Measurements from ENCODE around the gene SLC25A42. TPM values are rescaled to one million over a fixed set of nuclear protein-coding genes. Genes with fewer than 3 reads are reported as not detected.

Gene SLC25A42
- total RNA-seq, 1 donor from 2014 or later: 2.8 TPM

GRCh38 chr19:19137556-19138108 lies 73.8 kb downstream of the SLC25A42 start:
- Histone ChIP-seq H3K36me3 (ENCODE audit: control insufficient read depth, insufficient read depth, low read length) (no peaks in the 10 kb centered on the region), H3K4me3 (ENCODE audit: low read depth, low read length) (peak overlapping the region; percentile 89), H3K27me3 (ENCODE audit: control insufficient read depth, insufficient read depth, low read length) (peaks cover 10% of the 10 kb centered on the region)
- no peak for DNase-seq (ENCODE audit: low read depth)
- no peak for TF ChIP-seq CTCF (IDR thresholded peaks at IDR 0.05; ENCODE audit: insufficient read depth, low read length, poor library complexity, severe bottlenecking)

- peak; percentile 92 for DNase-seq (ENCODE audit: low read depth)
- TF ChIP-seq CTCF (IDR thresholded peaks at IDR 0.05; ENCODE audit: insufficient read depth, low read length, poor library complexity, severe bottlenecking): no peak
- H3K4me3 ChIP-seq (ENCODE audit: low read depth, low read length): peak within 1 kb of the TSS; percentile 89
- H3K27me3 ChIP-seq (ENCODE audit: control insufficient read depth, insufficient read depth, low read length): peaks cover 10% of the 10 kb centered on the region
- H3K36me3 ChIP-seq (ENCODE audit: control insufficient read depth, insufficient read depth, low read length): no peaks in the 10 kb centered on the region
Observed at GRCh38 chr19:19138109-19138981, 74.6 kb downstream of the SLC25A42 start, which contains the start of gene TMEM161A. Gene TMEM161A, minus strand, starts transcription at chr19:19138478. Its CDS starts 50 bp downstream, at chr19:19138428.

DNA sequence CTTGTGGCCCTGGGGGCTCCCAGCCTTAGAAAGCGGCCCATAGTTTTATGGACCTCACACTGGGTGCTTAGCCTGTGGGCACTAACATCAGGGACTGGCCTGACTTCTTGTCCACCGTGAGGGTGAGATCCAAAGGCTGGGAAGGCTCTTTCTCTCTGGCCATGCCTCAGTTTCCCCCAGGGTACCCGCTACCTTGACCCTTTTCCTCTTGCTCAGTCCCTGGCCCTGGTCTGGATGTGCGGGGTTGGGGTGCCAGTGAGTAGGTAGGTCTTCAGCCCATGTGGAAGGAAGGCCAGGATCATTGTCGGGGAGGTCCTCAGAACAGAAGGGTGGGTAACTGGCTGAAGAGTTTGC lies 76.1 kb downstream of the SLC25A42 start:
- Histone ChIP-seq H3K4me3 (ENCODE audit: low read depth, low read length) (no peak overlapping the region), H3K36me3 (ENCODE audit: control insufficient read depth, insufficient read depth, low read length) (no peaks in the 10 kb centered on the region), H3K27me3 (ENCODE audit: control insufficient read depth, insufficient read depth, low read length) (peaks cover 10% of the 10 kb centered on the region)
- DNase-seq (ENCODE audit: low read depth): no peak
- TF ChIP-seq CTCF (IDR thresholded peaks at IDR 0.05; ENCODE audit: insufficient read depth, low read length, poor library complexity, severe bottlenecking): no peak

DNA sequence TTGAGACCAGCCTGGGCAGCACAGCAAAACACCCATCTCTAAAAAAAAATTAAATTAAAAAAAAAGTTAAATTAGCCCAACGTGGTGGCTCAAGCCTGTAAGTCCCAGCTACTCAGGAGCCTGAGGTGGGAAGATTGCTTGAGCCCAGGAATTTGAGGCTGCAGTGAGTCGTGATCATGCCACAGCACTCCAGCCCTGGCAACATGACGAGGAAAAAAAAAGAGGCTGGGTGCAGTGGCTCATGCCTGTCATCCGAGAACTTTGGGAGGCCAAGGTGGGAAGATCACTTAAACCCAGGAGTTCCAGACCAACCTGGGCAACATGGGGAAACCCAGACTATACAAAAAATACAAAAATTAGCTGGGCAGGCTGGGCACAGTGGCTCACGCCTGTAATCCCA lies 76.7 kb downstream of the SLC25A42 start:
- H3K36me3 ChIP-seq (ENCODE audit: control insufficient read depth, insufficient read depth, low read length): no peaks in the 10 kb centered on the region
- H3K4me3 ChIP-seq (ENCODE audit: low read depth, low read length): no peak overlapping the region
- no peak for TF ChIP-seq CTCF (IDR thresholded peaks at IDR 0.05; ENCODE audit: insufficient read depth, low read length, poor library complexity, severe bottlenecking)
- DNase-seq (ENCODE audit: low read depth): no peak
- peaks cover 10% of the 10 kb centered on the region for H3K27me3 ChIP-seq (ENCODE audit: control insufficient read depth, insufficient read depth, low read length)

GRCh38 chr19:19142347-19142746 lies 78.6 kb downstream of the SLC25A42 start:
- no peak for TF ChIP-seq CTCF (IDR thresholded peaks at IDR 0.05; ENCODE audit: insufficient read depth, low read length, poor library complexity, severe bottlenecking)
- peaks cover 10% of the 10 kb centered on the region for H3K27me3 ChIP-seq (ENCODE audit: control insufficient read depth, insufficient read depth, low read length)
- no peak overlapping the region for H3K4me3 ChIP-seq (ENCODE audit: low read depth, low read length)
- no peak for DNase-seq (ENCODE audit: low read depth)
- H3K36me3 ChIP-seq (ENCODE audit: control insufficient read depth, insufficient read depth, low read length): no peaks in the 10 kb centered on the region

Measured in kidney epithelial cell (primary cell).